Neuronal stem cell (in vitro differentiated cells): ENCODE measurements around the gene SURF4.
A peak's percentile ranks its signal among the peaks of the same experiment; 100 is the strongest.

Experiments
- DNase-seq: peaks from one replicate; pipeline ENCODE4 v3.0.0-alpha.2; 2013; ENCODE audit warnings: low spot score
- H2AFZ ChIP-seq: one replicate; pipeline ENCODE4 v1.6.1; 2013; ENCODE audit warnings: mild to moderate bottlenecking, low read length, inconsistent platforms
- H2AK5ac ChIP-seq: 2 replicates; pipeline ENCODE4 v1.6.1; 2013; ENCODE audit warnings: low read depth, mild to moderate bottlenecking, inconsistent platforms, low read length, moderate library complexity, mixed read lengths
- H2BK120ac ChIP-seq: 2 replicates; pipeline ENCODE4 v1.6.1; 2013; ENCODE audit warnings: low read depth, mild to moderate bottlenecking, inconsistent platforms, low read length, moderate library complexity, mixed read lengths
- H2BK12ac ChIP-seq: one replicate; pipeline ENCODE4 v1.6.1; 2013; ENCODE audit warnings: low read length, inconsistent platforms
- H2BK15ac ChIP-seq: 2 replicates; pipeline ENCODE4 v1.6.1; 2013; ENCODE audit warnings: mild to moderate bottlenecking, low read length, inconsistent platforms, mixed read lengths
- H2BK5ac ChIP-seq: one replicate; pipeline ENCODE4 v1.6.1; 2013; ENCODE audit warnings: inconsistent platforms, mild to moderate bottlenecking, low read length, moderate library complexity
- H3K14ac ChIP-seq: one replicate; pipeline ENCODE4 v1.6.1; 2013; ENCODE audit warnings: low read length, inconsistent platforms
- H3K18ac ChIP-seq: 2 replicates; pipeline ENCODE4 v1.6.1; 2013; ENCODE audit warnings: low read length, inconsistent platforms
- H3K23ac ChIP-seq: 2 replicates; pipeline ENCODE4 v1.6.1; 2013; ENCODE audit warnings: low read depth, mild to moderate bottlenecking, mixed read lengths, low read length, inconsistent platforms; ENCODE audit not compliant: poor library complexity
- H3K27ac ChIP-seq: replicated peaks from 3 replicates; pipeline ENCODE4 v1.5.1; 2013; ENCODE audit warnings: low read length, inconsistent platforms
- H3K27me3 ChIP-seq, 3 experiments: 2 replicates each; pipeline ENCODE4 v1.6.1; 2013; ENCODE audit warnings: low read length in 3 of 3, mild to moderate bottlenecking in 2 of 3, inconsistent platforms in 1 of 3, low read depth in 1 of 3, mixed read lengths in 1 of 3, moderate library complexity in 1 of 3; ENCODE audit not compliant: control insufficient read depth in 3 of 3, insufficient read depth in 3 of 3
- H3K36me3 ChIP-seq, 2 donors: replicated peaks in 1 of 2; 2 replicates each; pipeline ENCODE4 v1.6.1; 2013; ENCODE audit warnings: low read length in 2 of 2; ENCODE audit not compliant: control insufficient read depth in 2 of 2, insufficient read depth in 2 of 2
- H3K4ac ChIP-seq: 2 replicates; pipeline ENCODE4 v1.6.1; 2013; ENCODE audit warnings: inconsistent platforms, mild to moderate bottlenecking, low read length, moderate library complexity
- H3K4me1 ChIP-seq, 2 donors: 1 replicate in 1 of 2; 2 replicates in 1 of 2; pipeline ENCODE4 v1.6.1; 2013; ENCODE audit warnings: low read length in 2 of 2, low read depth in 1 of 2; ENCODE audit not compliant: control insufficient read depth in 2 of 2, insufficient read depth in 1 of 2
- H3K4me2 ChIP-seq: one replicate; pipeline ENCODE4 v1.6.1; 2013; ENCODE audit warnings: mild to moderate bottlenecking, low read length, inconsistent platforms; ENCODE audit not compliant: insufficient read depth, poor library complexity, severe bottlenecking
- H3K4me3 ChIP-seq, 2 donors: 2 replicates each; pipeline ENCODE4 v1.5.1; 2013; ENCODE audit warnings: low read length in 2 of 2, mild to moderate bottlenecking in 2 of 2, inconsistent platforms in 1 of 2, moderate library complexity in 1 of 2
- H3K79me1 ChIP-seq: one replicate; pipeline ENCODE4 v1.6.1; 2013; ENCODE audit warnings: low read depth, mild to moderate bottlenecking, inconsistent platforms, low read length, moderate library complexity
- H3K9ac ChIP-seq: one replicate; pipeline ENCODE4 v1.6.1; 2013; ENCODE audit warnings: mild to moderate bottlenecking, low read depth, low read length, inconsistent platforms; ENCODE audit not compliant: poor library complexity
- H3K9me3 ChIP-seq, 2 donors: replicated peaks in 1 of 2; 2 replicates each; pipeline versions ENCODE3 to v1.6.1; 2013; ENCODE audit warnings: low read length in 2 of 2, mild to moderate bottlenecking in 2 of 2, inconsistent platforms in 1 of 2, low read depth in 1 of 2, mixed read lengths in 1 of 2, moderate library complexity in 1 of 2; ENCODE audit not compliant: control insufficient read depth in 2 of 2, insufficient read depth in 1 of 2
- H4K8ac ChIP-seq: one replicate; pipeline ENCODE4 v1.6.1; 2013; ENCODE audit warnings: low read depth, mild to moderate bottlenecking, inconsistent platforms, low read length, moderate library complexity
- H4K91ac ChIP-seq: one replicate; pipeline ENCODE4 v1.6.1; 2013; ENCODE audit warnings: low read length, low read depth, mild to moderate bottlenecking, inconsistent platforms; ENCODE audit not compliant: poor library complexity
- WGBS, 2 donors: extraction: QIAGEN DNeasy Blood & Tissue Kit; methylation state at CpG; one replicate each; pipeline ENCODE4 v1.1.7; 2013; ENCODE audit warnings: missing lambda C conversion rate in 2 of 2, mixed read lengths in 1 of 2; ENCODE audit not compliant: insufficient read length in 2 of 2, insufficient replicate concordance in 1 of 2; ENCODE audit errors: extremely low coverage in 2 of 2; 5-methylcytosine and 5-hydroxymethylcytosine counted together

Gene SURF4

DNA sequence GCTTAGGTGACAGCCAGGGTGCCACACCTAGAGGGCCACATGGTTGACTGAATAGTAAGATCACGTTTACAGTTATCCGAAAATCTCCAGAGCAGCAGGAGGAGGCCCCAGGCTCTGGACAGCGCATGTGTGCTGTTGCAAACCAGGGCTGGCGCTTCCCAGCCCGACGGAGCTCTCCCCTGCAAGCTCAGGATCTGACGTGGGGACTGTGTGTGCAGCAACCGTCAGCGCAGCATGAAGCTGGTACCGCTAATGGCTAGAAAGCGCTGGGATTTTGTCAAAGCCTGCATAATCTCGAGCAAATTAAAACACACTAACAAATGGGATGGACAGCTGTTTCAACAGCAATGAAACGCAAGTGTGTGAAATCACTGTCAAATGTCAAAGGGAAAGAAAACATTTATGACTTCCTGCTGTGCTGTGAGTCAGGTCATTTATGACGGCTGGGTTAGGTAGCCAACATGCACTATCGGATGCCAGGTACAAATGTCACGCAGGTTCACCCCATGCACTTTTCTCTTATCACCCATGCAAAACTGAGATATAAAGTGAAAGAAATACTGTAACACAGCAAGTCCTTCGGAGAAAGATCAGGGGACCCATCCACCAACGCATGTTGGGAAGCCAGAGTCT, 7.5 kb downstream of the SURF4 start:
- no peak overlapping the region for H2BK12ac ChIP-seq
- H3K27ac ChIP-seq = no peak overlapping the region
- WGBS, 2 donors = no CpG with 5 or more reads among the region's 18 CpGs
- H3K27me3 ChIP-seq = peaks cover 0 to 1% (median 0%) of the 10 kb centered on the region in 3 experiments
- H3K14ac ChIP-seq = no peak overlapping the region
- H3K4me1 ChIP-seq = no peaks in the 10 kb centered on the region
- no peak overlapping the region for H4K91ac ChIP-seq
- peak overlapping the region; percentile 40 for H3K23ac ChIP-seq
- no peak overlapping the region for H3K4ac ChIP-seq
- H3K4me2 ChIP-seq = no peak overlapping the region
- no peak overlapping the region for H2AFZ ChIP-seq
- peaks cover 55 to 96% of the 10 kb centered on the region in 2 donors for H3K36me3 ChIP-seq
- H3K79me1 ChIP-seq = peaks cover 40% of the 10 kb centered on the region
- H3K18ac ChIP-seq = no peak overlapping the region
- no peak overlapping the region for H2BK120ac ChIP-seq
- H2BK15ac ChIP-seq = no peak overlapping the region
- DNase-seq = no peak
- no peak overlapping the region for H4K8ac ChIP-seq
- peak overlapping the region in 1 of 2 donors; percentile 32 for H3K4me3 ChIP-seq
- H2BK5ac ChIP-seq = no peak overlapping the region
- no peak overlapping the region for H3K9ac ChIP-seq
- no peak overlapping the region for H2AK5ac ChIP-seq
- no peaks in the 10 kb centered on the region for H3K9me3 ChIP-seq

DNA sequence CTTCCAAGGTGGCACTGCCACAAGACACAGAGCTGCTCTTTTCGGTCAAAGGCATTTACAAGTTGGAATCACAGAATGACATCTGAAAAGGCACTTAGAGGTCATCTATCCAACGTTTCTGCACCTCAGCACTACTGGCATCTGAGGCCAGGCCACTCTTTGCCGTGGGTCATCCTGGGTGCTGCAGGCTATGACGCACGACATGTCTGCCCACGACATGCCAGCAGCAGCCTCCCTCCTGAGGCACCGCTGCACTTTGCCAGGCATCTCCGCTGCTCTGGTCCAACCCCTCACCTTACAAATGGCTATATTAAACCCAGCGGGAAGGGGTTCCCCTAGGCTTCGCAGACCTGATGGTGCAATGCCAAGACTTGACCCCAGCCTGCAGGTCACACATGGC, 8.1 kb downstream of the SURF4 start:
- DNase-seq = no peak
- H3K36me3 ChIP-seq = peaks cover 55 to 96% of the 10 kb centered on the region in 2 donors
- H2AK5ac ChIP-seq = no peak overlapping the region
- H2BK120ac ChIP-seq = no peak overlapping the region
- peak overlapping the region; percentile 40 for H3K23ac ChIP-seq
- H3K4me1 ChIP-seq = no peaks in the 10 kb centered on the region
- H2BK5ac ChIP-seq = no peak overlapping the region
- H3K9ac ChIP-seq = no peak overlapping the region
- no peak overlapping the region for H2BK15ac ChIP-seq
- H3K27me3 ChIP-seq = no peaks in the 10 kb centered on the region
- H3K4me2 ChIP-seq = no peak overlapping the region
- H3K79me1 ChIP-seq = peaks cover 38% of the 10 kb centered on the region
- H3K4ac ChIP-seq = no peak overlapping the region
- H3K9me3 ChIP-seq = no peaks in the 10 kb centered on the region
- H3K18ac ChIP-seq = no peak overlapping the region
- H4K8ac ChIP-seq = no peak overlapping the region
- H3K4me3 ChIP-seq = peak overlapping the region in 1 of 2 donors; percentile 32
- no CpG with 5 or more reads among the region's 10 CpGs for WGBS, 2 donors
- H2AFZ ChIP-seq = no peak overlapping the region
- no peak overlapping the region for H3K27ac ChIP-seq
- no peak overlapping the region for H4K91ac ChIP-seq
- H3K14ac ChIP-seq = no peak overlapping the region
- H2BK12ac ChIP-seq = no peak overlapping the region

DNA sequence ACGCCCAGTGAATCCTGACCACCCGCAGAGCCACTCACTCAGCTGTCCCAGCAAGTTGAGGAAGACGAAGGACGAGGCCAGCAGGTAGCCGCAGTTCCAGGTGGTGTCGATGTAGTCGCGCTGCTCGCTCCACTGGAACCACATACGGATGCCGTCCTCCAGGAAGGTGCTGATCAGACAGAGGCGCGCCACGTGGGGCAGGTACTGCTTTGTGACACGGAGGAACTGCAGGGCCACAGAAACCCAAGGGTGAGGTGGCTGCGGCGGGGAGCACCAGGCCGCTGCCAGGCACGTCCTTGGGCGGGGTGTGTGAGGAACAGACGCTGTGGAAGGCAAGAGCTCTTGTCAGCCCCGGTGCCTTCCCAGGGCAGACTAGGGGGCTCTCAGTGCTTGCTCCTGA, 8.6 kb downstream of the SURF4 start:
- Histone ChIP-seq H3K18ac (no peak overlapping the region), H3K4me2 (no peak overlapping the region), H4K8ac (no peak overlapping the region), H3K79me1 (peaks cover 35% of the 10 kb centered on the region), H3K36me3 (peaks cover 56 to 96% of the 10 kb centered on the region in 2 donors), H3K9me3 (no peaks in the 10 kb centered on the region), H2BK15ac (no peak overlapping the region), H3K4ac (no peak overlapping the region), H2BK5ac (no peak overlapping the region), H2AFZ (no peak overlapping the region), H3K4me3 (peak overlapping the region in 1 of 2 donors; percentile 4), H3K27me3 (no peaks in the 10 kb centered on the region), H3K14ac (no peak overlapping the region), H3K23ac (no peak overlapping the region), H2AK5ac (no peak overlapping the region), H3K9ac (no peak overlapping the region), H4K91ac (no peak overlapping the region), H2BK120ac (no peak overlapping the region), H2BK12ac (no peak overlapping the region), H3K27ac (no peak overlapping the region), H3K4me1 (no peaks in the 10 kb centered on the region)
- DNase-seq = no peak
- WGBS, 2 donors = no CpG with 5 or more reads among the region's 22 CpGs

DNA sequence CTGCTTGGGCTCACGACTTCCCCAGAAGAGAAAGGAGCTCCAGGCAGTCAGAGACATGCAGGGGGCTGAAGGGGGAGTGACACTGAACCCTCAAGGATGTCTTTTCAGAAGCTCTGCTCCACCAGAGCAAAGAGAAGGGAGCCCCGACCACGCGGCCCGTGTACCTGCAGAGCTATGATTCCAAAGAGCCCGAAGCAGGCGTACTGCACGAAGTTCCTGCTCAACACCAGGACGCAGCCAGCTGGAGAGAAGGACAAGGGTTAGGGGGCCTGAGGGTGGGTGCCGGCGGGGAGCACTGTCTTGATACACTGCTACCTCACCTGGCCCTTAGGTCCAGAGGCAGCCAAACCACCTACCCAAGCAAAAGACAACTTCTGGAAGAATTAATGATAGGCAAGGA, 9.4 kb downstream of the SURF4 start:
- no peak for DNase-seq
- Histone ChIP-seq H2BK5ac (no peak overlapping the region), H3K18ac (no peak overlapping the region), H3K4me2 (no peak overlapping the region), H4K91ac (no peak overlapping the region), H3K4ac (no peak overlapping the region), H3K9ac (no peak overlapping the region), H4K8ac (no peak overlapping the region), H3K4me3 (no peak overlapping the region), H3K23ac (no peak overlapping the region), H3K9me3 (no peaks in the 10 kb centered on the region), H3K79me1 (peaks cover 30% of the 10 kb centered on the region), H2AFZ (no peak overlapping the region), H3K14ac (no peak overlapping the region), H3K27me3 (no peaks in the 10 kb centered on the region), H2AK5ac (no peak overlapping the region), H3K36me3 (peaks cover 60 to 96% of the 10 kb centered on the region in 2 donors), H3K27ac (no peak overlapping the region), H2BK120ac (no peak overlapping the region), H2BK15ac (no peak overlapping the region), H3K4me1 (no peaks in the 10 kb centered on the region), H2BK12ac (no peak overlapping the region)
- no CpG with 5 or more reads among the region's 11 CpGs for WGBS, 2 donors
